OCI-LY3 (cell line): ENCODE results near the gene UBAC2.

ENCODE experiments used
- CTCF ChIP-seq: fragments of 200-600, 300-600 bp; sonication (generic); IDR thresholded peaks from 2 replicates; pipeline ENCODE4 v1.5.1; 2014; ENCODE audit warnings: antibody characterized with exemption, low read length, low read depth
- EZH2phosphoT487 ChIP-seq: fragments of 200-600 bp; shearing (Covaris generic); IDR thresholded peaks from 2 replicates; pipeline ENCODE4 v1.6.1; 2018; ENCODE audit warnings: antibody characterized with exemption, mixed run types, low read depth

- TF ChIP-seq CTCF (no peak), EZH2phosphoT487 (no peak)
These were observed 145.8 kb downstream of the UBAC2 start for GRCh38 chr13:99346335-99347042.
